NCI-H2029 (cell line): ENCODE measurements around the gene ZNF207.
"Not testable (repeated sequence)": the region's sequence is repeated elsewhere in the genome, so short reads cannot be mapped to it uniquely, and the experiment has no call there.

Experiments
- DNase-seq: peaks from one replicate; lab custom pipeline; 2025; lab: John Stamatoyannopoulos, UW

The ZNF207 gene

DNA sequence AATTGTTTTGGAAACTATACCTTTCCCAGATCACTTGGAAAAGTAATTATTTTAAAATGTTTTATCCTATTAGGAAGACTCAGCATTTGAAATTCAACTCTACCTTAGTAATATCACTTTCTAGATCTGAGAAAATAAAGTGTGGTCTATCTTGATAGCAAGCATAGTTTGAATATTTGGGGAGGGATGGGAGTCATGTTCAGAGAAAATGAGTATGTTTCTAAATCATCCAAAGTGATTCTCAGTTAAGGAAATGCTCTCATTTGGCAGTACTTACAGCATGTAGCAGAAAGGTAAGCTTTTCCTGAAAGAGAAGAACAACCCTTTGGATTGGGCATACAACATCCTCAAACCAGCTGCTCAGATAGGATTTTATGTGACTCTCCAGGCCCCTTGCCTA, 14.9 kb upstream of the ZNF207 start:
- DNase-seq = no peak

DNA sequence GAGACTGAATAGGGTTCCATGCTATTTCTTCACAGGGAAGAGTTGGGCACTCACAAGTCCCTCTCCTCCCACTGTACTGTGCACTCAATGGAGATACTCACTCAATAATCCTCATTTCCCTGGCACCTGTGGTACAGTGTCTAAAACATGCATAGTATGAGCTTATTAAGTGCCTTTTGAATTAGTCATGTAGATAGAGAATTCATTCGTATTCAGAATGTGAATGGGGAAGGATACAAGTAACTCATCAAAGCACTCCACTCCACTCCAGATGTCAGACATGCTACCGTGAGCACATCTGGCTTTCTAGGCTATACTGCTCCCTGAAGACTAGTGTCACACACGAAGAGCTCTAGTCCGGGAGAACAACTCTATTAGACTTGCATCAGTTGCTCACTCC, 14.3 kb upstream of the ZNF207 start:
- DNase-seq = no peak

GRCh38 chr17:32341141-32341856, 8.7 kb upstream of the ZNF207 start:
- no peak for DNase-seq

GRCh38 chr17:32341857-32342602, 7.9 kb upstream of the ZNF207 start, which contains the start of gene C17orf75:
Gene C17orf75 (minus strand): TSS chr17:32342173. CDS start chr17:32342139, 34 bp downstream.
- DNase-seq = peak; percentile 53

DNA sequence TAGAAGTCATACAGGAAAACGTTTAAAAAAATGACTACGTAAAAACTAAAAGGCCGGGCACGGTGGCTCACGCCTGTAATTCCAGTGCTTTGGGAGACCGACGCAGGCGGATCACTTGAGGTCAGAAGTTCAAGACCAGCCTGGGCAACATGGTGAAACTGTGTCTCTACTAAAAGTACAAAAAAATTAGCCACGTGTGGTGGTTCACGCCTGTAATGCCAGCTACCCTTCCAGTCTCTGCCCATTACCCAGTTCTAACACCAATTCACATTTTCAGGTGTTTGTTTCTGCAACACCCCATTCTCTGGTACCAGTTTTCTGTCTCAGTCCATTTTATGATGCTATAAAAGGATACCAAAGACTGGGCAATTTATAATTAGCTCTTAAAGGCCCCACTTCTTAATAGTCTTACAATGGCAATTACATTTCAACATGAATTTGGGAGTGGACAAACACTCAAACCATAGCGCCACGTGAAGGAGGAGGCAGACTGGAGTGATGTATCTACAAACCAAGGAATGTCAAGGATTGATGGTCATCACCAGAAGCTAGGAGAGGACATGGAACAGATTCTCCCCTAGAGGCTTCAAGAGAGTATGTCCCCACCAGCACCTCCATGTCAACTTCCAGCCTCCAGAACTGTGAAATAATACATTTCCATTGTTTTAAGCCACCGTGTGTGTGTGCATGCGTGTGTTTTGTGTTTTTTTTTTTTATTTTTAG, 7.2 kb upstream of the ZNF207 start:
- no peak for DNase-seq

- no peak for DNase-seq
Measured at GRCh38 chr17:32345951-32346600, 3.9 kb upstream of the ZNF207 start.

DNA sequence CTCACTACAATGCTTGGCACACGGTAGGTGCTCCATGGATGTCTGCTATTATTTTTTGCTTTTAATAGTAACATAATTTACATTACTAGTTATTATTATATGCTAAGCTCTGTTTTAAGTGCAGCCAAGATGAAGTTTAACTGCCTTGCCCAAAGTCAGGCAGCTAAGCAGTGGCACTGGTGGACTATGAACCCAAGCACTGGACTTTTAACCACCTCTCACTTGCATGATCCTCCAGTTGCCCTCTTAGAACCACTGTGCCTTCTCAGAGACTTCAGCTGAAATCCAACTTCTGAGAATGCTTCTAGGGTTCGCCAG, 1.5 kb upstream of the ZNF207 start:
- DNase-seq = no peak

DNA sequence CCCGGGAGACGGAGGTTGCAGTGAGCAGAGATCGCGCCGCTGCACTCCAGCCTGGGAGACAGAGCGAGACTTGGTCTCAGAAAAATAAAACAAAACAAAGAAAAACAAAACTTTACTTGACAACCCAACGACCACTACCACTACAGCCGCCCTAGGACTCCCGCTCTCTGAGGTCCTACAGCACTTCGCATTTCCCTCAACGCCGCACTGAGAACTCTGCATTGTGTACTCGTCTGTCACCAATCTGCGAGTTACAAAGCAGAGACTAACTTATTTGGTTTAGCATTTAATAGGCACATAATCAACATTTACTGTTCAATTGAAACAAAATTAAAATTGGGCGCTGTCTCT, 479 bp upstream of the ZNF207 start:
- no peak for DNase-seq

DNA sequence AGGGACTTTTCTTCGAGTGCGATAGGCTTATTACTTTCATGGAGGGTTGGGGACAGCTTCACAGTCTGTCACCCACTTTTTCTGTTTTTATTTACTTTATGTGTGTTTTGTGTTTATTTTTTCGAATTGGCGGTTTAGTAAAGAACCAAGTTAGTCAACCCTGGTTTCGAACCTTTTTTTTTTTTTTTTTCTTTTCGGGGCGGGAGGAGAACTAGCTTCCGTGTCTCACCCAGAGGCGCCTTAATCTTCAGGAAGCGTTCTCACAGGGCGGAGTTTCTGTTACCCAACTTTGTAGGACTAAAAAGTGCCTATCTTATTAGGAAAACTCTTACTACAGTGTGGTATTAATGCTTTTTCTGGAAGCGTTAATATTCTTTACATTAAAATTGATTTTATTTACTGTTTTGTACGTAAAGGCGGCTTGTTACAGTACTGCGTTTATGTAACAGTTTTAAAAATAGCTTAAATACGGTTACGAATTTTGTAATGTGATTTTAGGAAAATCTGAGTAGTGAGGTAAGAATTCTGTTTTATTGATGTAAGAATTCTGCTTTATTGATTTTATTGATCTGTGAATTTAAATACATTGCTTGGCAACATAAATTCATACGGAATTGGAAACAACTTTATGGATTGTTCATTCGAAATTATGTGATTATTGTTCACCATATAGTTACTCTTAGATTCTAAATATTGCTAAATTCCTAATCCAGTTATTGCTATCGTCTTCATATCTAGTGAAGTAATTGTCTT, 885 bp downstream of the ZNF207 start:
- DNase-seq = peak; percentile 4

DNA sequence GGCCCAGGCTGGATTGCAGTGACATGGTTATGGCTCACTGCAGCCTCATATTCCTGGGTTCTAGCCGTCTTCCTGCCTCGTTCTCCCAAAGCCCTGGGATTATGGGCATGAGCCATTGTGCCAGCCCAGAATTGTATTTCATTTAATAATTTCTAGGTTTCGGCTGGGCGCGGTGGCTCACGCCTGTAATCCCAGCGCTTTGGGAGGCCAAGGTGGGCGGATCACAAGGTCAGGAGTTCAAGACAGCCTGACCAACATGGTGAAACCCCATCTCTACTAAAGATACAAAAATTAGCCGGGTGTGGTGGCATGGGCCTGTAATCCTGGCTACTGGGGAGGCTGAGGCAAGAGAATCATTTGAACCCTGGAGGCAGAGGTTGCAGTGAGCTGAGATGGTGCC, 2.8 kb downstream of the ZNF207 start:
- DNase-seq = not testable (repeated sequence)

GRCh38 chr17:32355649-32356377, 5.9 kb downstream of the ZNF207 start:
- no peak for DNase-seq

DNA sequence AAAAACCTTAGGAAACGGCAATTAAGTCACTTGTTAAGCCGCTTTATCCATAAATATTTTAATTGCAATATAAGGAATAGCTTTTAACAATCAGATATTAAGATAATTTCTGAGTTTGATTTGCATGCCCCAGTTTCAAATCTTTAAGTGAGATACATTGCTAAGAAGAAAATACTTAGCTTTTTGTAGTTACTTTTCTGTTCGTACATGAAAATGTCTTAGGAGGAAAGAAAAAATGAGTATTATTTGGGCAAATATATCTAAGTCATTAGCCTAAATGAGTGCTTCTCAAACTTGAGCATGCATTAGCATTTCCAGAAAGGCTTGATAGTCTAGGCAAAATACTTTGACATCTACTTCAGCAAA, 6.4 kb downstream of the ZNF207 start:
- DNase-seq = no peak

GRCh38 chr17:32356750-32357149, 6.8 kb downstream of the ZNF207 start:
- DNase-seq = no peak

GRCh38 chr17:32357615-32358014, 7.7 kb downstream of the ZNF207 start:
- DNase-seq = no peak

DNA sequence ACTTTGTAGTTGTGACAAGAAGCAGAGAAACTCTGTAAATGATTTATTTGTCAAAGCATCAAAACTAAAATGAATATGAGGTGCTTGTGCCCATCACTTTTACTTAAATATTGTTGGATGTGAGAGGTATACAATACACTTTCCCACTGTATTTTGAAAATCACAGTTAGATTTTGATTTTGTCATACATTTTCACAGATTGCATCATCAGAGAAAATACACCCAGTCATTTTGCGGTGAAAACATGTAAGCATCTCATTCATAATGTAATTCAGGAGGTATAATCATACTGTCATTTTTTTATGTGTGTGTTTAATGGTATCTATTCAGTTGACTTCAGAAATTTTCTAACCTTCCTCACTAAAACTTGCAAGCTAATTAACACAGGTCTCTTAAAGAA, 11.3 kb downstream of the ZNF207 start:
- no peak for DNase-seq

DNA sequence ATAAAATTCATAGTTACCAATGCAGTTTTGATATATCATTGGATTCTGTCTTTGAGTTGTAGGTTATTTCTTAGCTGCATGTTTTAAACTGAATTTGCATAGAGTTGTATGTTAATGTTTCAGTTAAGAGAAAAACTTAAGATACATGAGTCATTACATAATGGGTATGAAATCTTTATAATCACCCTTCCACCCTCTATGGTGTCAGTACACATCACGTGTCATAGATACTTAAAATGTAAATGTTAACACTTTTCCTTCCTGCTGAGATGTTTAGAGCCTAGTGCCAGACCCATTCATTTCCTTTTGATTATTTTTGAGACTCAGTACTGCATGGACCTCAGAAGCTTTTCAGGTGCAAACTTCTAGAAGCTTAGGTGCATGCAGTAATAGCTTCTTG, 20.5 kb downstream of the ZNF207 start:
- no peak for DNase-seq

DNA sequence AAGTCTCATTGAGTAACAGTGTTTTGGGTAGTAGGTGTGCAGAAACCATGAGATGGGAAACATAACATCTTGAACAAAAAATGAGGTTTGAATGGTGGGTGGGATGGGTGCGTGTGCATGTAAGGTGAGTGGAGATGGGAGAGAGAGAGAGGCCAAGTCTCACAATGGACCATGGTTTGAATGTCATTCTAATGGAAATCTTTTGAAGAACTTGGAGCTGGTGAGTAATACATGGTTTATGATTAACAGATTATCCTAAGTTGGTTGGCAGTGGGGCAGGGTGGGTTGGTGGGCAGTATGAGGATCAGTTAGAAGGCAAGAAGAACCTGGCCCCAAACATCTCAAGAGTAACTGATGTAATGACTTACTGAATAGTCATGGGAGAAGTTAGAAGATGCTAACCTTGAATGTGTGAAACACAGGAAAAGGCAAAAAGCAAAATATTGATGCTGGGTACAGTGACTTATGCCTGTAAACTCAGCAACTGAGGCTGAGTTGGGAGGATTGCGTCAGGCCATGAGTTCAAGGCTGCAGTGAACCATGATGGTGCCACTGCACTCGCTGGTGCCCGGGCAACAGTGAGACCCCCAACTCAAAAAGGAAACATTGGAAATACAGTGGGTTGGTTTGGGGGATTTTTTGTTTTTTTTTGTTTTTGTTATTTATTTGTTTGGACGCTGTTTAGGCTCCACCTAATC, 32.7 kb downstream of the ZNF207 start:
- DNase-seq = no peak

DNA sequence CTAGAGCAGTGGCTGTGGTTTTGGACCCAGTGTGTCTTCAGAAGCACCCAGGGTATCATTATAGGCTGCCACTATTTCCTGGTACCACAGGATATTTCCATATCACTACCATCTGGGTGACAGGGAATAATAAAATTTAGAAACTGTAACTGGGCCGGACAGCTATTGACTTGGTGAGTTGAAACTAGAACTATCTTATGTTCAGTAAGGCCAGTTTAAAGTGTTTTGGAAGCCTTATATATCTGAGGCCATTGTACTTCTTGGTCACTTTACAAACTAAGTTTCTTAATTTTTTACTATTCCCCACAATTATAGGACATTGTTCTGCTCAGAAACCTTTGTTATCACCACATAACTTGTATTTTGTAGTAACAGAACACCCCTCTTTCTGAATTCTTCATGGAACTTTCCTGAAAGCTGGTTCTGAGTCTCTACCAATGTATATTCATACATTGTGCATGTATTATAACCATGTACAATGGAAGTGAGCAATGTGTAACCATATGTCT, 34.0 kb downstream of the ZNF207 start:
- no peak for DNase-seq

DNA sequence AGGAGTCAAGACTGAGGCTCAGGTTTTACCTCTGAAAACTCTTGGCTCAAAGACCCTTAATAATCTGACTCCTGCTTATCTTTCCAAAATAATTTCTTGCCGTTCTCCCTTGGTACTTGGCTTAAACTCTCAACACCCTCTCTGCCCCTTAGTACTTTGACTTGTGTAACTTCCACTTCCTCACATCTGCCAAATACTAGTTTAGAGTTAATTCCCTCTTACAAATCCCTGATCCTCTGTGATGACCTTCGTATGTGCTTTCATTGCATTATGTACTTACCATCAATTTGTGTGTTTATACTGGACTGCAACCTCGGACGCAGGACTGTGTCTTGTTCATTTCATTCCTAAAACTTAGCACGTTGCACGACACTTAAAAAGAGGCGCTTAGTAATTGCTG, 35.2 kb downstream of the ZNF207 start:
- DNase-seq = no peak

GRCh38 chr17:32385971-32386370, 36.0 kb downstream of the ZNF207 start:
- DNase-seq = no peak

DNA sequence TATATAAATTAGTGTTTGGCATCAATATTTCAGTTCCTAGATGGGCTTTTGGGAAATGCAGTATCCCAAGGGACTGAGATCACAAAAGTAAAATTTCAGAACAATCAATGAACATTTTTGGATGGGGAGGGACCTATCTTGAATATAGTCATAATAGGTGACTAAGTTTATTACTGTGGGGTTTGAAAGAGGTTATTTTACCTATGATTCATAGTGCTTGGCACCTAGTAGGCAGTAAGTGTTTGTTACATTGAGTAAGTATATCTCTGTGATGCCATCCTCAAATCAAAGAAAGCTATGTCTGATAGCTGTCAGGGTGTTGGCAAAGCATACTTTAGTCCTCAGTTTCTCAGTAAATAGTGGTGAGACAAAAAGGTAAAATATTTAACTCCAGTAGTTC, 36.9 kb downstream of the ZNF207 start:
- DNase-seq = no peak
